NCI-H82 treated with DMSO at 0.1 percent for 48 hours (cell line): ENCODE measurements around the gene MAMSTR.
"Not testable (repeated sequence)": the region's sequence is repeated elsewhere in the genome, so short reads cannot be mapped to it uniquely, and the experiment has no call there.

ENCODE experiments used
- DNase-seq: peaks from one replicate; lab custom pipeline; 2025; ENCODE audit not compliant: unreplicated experiment; lab: John Stamatoyannopoulos, UW

MAMSTR gene

GRCh38 chr19:48720251-48720612 is 707 bp upstream of the MAMSTR start:
- no peak for DNase-seq

- DNase-seq, result no peak
These were observed 754 bp downstream of the MAMSTR start for GRCh38 chr19:48718711-48719231.

DNA sequence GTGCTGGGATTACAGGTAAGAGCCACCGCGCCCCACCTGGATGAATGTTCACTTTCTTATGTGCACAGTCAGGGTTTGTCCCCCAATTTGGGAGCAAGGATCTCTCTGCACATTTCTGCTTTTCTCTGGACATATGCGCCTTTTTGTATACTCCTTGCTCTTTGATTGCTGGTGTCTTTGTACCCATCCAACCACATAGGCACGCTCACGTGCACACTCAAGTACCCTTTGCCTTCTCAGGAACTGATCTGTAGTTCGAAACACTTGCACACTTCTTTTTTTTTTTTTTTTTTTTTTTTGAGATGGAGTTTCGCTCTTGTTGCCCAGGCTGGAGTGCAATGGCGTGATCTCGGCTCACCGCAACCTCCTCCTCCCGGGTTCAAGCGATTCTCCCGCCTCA is 1.4 kb downstream of the MAMSTR start:
- DNase-seq, result not testable (repeated sequence)

GRCh38 chr19:48716562-48717291 is 2.8 kb downstream of the MAMSTR start:
- DNase-seq, result no peak

DNA sequence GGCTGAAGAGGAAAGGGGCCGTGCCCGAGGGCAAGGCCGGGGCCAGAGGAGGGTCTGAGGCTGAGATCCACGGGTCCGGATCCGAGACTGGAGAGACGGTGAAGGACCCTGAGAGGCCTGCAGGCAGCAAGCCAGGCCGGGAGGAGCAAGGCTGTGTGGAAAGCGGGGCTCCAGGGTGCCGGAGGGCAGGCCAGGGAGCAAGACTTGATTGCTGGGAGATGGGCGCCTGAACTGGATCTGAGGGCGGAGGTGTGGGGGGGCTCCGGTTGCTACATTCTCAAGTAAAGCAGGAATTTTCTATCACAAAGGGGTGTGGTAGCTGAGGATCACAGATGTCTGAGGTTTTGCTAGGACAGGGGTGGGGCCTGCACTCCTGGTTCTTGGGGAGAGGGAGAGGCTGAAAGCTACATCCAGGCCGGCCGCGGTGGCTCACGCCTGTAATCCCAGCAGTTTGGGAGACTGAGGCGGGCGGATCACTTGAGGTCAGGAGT is 3.8 kb downstream of the MAMSTR start:
- DNase-seq, result no peak

DNA sequence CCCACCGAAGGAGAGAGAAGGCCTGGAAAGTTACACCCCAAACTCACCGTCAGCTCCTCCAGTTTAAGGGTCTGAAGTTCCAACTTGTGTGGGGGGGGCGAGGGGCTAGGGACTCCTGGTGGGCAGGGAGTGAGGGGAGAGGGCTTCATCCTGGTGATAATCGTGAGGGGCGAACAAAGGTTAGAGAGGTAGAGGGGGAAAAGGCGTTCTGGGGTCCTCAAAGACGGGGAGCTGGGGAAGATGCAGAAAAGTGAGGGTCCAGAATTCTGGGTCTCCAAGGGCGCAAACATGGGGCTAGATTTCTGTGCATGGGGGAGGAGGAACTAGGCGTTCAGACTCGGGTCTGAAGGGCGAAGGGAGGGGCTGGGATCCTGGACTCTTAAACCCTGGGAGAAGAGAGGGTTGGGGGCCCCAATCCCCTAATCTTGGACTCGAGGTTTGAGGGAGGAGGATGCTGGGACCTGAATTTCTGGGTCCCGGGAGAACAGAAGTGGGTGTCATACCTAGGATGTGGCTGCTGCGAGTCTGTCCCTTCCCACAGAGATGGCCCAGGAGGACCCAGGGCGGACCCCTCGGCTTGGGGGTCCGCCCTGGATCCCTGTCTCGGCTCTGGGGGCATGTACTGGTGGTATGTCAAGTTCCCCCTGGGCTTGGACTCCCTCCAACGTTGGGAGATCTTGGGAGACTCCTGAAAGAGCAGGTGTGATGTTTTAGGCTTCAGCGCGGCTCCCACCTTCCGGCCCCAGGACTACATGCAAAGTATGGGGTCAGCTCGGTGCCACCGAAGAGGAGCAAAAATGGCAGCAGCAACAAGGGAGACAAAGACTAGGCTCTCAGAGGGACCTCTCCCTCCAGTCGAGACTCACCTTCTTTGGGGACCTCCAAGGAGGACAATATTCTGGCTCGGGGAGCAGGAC is 4.5 kb downstream of the MAMSTR start:
- no peak for DNase-seq

- DNase-seq, result peak; percentile 100
These were observed 5.4 kb downstream of the MAMSTR start for GRCh38 chr19:48713864-48714755.

DNA sequence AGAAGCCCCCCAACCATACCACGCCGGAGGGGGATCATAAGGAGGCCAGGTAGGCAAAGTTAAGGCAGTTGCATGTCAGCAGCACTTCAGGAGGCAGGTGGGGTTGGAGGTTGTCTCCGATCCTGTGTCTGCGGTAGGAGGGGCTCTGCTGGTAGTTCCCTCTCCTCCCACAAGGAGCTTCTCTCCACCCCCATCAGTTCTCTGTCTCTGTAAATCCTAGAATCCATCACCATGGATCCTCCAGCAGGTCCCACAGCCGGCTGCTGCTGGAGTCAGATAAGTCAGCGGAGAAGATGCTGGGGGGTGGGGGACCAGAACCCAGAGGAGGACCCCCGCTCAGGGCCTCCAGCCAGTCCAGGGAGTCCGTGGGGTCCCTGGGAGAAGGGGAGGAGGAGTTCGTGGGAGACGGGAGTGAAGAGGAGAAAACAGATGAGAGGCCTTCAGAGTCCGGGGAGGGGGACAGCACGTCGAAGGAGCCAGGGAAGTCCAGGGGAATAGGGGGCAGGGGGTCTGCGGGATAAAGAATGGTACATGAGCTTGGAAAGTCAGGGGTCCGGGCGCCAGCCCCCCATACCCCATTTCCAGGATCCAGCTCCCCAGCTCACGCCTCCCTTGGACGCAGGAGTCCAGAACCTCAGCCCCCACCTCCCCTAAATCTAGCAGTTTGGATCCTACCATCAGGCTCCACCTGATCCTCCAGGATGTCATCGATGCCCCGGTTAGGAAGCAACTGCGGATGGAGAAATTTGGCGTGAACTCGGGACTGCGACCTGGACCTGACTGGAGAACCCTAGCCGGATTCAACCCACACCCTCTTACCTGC is 6.3 kb downstream of the MAMSTR start:
- no peak for DNase-seq

GRCh38 chr19:48711106-48711662 is 8.3 kb downstream of the MAMSTR start:
- DNase-seq, result no peak

DNA sequence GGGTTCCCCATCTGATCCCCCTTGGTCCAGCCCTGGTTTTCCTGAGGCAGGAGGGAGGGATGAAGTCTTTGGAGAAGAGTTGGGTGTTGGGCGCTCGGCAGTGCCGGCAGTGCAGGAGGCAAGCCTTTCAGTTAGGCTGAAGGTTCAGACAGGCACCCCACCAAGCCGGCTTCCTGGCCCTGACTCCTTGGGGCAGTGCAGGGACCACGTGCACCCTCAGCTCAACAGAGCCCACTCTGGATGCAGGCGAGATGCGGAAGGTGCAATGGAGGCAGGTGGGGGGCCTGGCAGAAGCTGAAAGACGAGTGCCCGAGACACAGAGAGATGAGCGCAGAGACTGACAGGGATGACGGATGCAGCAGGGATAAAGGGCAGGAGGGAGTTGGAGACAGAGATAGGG is 11.1 kb downstream of the MAMSTR start:
- no peak for DNase-seq

- peak; percentile 17 for DNase-seq
These were observed 14.1 kb downstream of the MAMSTR start for GRCh38 chr19:48705431-48705830.

GRCh38 chr19:48703316-48703715 is 16.2 kb downstream of the MAMSTR start:
- no peak for DNase-seq

- DNase-seq, result no peak
These were observed 16.8 kb downstream of the MAMSTR start for GRCh38 chr19:48702701-48703100.

- DNase-seq, result no peak
These were observed 21.5 kb downstream of the MAMSTR start for GRCh38 chr19:48698046-48698445.

DNA sequence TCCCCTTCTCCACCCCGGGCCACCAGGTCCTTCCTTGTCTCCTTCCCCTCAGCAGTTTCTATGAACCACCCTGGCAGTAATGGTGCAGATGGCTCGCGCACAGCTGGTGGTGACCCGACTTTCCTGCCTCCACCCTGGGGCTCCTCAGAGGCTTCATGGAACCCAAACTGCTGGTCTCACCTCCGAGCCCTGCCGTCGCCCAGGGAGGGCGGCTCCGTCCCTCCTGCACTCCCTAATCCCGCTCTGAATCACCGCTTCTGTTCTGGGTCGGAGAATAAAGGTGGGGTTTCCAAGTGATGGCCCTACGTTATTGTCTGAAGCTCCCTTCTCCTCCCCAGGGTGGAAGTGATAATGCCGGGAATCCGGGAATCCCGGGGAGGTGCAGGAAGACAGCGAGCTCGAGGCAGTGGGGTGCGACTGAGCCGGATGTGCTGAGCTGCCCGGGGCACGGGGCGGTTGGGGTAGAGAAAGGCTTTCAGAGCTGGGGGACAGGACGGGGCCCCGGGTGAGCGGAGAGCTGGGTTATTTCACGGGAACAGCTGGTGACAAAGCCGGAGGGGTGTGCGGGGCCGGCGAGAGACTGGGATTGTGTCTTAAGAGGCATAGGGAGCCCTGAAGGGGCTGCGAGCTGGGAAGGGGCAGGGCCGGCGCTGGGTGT is 23.0 kb downstream of the MAMSTR start:
- DNase-seq, result no peak

DNA sequence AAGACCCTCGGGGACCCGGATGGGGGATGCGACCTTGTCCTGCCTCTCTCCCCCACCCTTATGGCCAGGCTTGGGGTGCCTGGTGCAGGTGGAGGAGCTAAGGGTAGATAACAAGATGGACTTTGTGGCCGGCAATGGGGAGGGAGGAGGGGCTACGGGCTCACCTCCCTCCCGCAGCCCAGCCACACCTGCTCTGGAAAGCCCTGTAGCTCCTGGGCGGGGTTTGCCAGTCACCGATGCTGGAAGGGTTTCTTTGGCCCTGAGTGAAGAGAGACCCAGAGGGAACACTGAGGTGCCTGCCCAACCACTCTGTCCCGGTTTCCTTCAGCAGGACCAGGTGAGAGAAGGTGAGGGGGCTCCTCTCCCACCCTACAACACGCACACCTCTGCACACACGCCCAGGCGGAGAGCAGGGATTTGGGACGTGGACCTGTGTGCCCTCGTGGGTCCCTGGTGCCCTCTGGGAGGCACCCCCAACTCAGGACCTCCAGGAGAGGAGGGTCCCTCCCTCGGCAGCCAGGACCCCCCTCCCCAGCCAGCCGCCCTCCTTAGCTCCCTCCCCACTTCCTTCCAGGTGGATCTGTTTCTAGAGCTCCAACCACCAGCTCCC is 23.7 kb downstream of the MAMSTR start, which contains the start of gene FUT2:
TSS of gene FUT2 (plus strand) at position 229 of the 610 bp plus-strand sequence. CDS start 6,986 bp downstream, outside the sequence.
- DNase-seq, result no peak

- not testable (repeated sequence) for DNase-seq
These were observed 25.9 kb downstream of the MAMSTR start for GRCh38 chr19:48693629-48694028.

DNA sequence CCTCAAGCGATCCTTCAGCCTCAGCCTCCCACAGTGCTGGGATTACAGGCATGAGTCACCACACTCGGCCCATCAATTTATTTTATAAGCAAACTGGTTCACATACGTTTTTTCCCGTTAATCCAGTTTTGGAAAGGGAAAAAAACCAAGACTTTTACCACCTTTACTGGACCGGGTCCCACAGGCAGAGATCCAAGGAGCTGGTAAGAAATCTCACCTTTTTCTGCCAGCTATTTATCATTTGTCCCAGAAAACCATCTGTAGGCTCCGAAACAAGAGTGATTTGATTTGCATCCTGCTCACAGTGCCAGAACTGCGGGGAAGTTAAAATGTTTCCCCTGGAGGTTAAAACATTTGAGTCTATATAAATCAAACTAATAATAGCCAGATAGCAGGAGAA is 30.1 kb downstream of the MAMSTR start:
- no peak for DNase-seq

- peak; percentile 61 for DNase-seq
These were observed 31.7 kb downstream of the MAMSTR start for GRCh38 chr19:48687776-48688175.
